GM21381 (cell line): ENCODE data around the gene HECTD1.
"Not testable (repeated sequence)": the region's sequence is repeated elsewhere in the genome, so short reads cannot be mapped to it uniquely, and the experiment has no call there.

Source experiments
- ATAC-seq: cut with Tn5 transposase; IDR thresholded peaks from one replicate; pipeline ENCODE4 v1.9.1; 2021; ENCODE audit warnings: mild to moderate bottlenecking, moderate library complexity; ENCODE audit not compliant: unreplicated experiment

The HECTD1 gene

DNA sequence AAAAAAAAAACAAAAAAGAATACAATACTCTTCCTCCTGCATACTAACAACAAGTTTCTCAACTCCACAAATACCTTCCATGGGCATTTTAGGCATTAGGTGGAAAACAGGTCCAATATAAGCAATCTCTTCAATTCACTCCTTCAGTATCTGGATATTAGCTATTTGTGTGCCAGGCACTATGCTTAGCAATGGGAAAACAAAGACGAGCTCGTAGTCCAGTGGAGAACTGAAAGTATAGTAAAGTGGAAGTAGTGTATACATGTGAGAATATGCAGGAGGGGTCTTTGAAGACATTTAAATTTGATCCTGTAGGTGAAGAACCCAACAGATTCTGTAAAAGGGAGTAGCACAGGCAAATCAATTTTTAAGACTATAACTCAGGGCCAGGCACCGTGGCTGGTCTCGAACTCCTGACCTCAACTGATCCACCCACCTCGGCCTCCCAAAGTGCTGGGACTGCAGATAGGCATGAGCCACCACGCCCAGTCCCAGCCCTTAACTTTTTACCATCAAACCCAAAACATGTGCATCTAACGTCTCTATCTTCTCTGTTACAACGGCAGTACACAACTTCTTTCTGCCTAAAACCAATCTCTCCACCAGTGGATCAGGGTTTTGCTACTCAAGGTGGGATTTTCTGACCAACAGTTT is 10.6 kb downstream of the HECTD1 start:
- ATAC-seq, result no peak

GRCh38 chr14:31194661-31195060 is 12.9 kb downstream of the HECTD1 start:
- no peak for ATAC-seq

DNA sequence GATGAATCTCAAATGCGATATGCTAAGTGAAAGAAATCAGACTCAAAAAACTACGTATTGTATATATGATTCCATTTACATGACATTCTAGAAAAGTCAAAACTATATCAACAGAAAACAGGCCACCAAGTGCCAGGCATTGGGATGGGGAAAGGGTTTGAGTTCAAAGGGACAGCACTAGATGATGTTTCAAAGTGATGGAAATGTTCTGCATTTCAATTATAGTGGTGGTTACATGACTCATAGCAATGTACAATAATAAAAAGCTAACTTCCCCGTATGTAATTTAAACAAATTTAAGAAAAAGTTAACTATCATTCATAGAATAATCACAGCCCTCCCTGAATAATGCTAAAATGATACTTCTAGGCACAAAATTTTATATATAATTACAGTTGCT is 13.5 kb downstream of the HECTD1 start:
- no peak for ATAC-seq

GRCh38 chr14:31192544-31192943 is 15.0 kb downstream of the HECTD1 start:
- not testable (repeated sequence) for ATAC-seq

GRCh38 chr14:31190717-31191263 is 16.8 kb downstream of the HECTD1 start:
- ATAC-seq, result no peak

GRCh38 chr14:31190219-31190603 is 17.4 kb downstream of the HECTD1 start:
- no peak for ATAC-seq

DNA sequence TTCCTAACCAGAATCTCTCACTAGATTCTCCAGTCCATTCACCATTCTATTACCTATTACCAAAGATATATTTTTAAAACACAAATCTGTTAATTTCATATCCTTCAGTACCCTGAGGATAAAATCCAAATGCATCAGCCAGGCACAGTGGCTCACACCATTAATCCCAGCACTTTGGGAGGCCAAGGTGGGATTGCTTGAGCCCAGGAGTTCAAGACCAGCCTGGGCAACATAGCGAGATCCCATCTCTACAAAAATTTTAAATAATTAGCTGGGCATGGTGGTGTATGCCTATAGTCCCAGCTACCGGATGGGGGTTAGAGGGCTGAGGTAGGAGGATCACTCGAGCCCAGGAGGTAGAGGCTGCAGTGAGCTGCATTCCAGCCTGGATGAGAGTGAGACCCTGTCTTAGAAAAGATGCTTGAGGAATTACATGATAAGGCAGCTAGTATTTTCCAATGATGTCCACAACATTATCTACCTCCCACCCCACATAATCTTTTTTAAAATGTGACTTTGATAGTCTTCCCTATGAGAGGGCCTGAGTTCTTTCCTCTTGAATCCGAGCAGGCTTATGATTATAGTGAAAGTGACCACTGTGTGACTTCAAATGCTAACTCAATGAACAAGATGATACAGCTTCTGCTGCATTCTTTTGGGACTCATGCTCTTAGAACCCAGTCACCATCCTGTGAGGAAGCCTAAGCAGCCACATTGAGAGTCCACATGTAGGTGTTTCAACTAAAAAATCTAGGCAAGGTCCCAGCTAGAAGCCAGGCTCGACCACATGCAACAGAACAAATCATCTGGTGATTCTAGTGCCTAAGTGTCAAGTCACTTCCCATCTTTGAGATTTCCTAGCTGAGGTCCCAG is 18.0 kb downstream of the HECTD1 start:
- no peak for ATAC-seq

GRCh38 chr14:31188744-31189143 is 18.8 kb downstream of the HECTD1 start:
- no peak for ATAC-seq

DNA sequence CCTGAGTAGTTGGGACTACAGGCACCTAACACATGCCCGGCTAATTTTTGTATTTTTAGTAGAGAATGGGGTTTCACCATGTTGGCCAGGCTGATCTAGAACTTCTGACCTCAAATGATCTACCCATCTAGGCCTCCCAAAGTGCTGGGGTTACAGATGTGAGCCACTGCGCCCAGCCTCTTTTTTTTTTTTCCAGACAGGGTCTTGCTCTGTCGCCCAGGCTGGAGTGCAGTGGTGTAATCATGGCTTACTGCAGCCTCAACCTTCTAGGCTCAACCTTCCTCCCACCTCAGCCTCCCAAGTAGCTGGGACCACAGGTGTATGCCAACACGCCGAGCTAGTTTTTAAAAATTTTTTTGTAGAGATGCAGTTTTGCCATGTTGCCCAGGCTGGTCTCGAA is 25.6 kb downstream of the HECTD1 start:
- not testable (repeated sequence) for ATAC-seq

DNA sequence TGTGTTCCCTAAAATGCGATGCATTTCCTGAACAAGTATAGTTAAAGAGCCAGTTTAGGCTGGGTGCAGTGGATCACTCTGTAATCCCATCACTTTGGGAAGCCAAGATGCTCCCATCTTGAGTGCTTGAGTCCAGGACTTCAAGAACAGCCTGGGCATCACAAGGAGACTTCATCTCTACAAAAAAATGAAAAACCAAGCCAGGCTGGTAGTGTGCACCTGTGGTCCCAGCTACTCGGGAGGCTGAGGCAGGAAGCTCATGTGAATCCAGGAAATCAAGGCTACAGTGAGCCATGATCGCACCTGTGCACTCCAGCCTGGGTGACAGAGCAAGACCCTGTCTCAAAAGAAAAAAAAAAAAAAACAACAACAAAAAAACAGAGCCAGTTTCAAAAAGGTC is 26.3 kb downstream of the HECTD1 start:
- no peak for ATAC-seq

DNA sequence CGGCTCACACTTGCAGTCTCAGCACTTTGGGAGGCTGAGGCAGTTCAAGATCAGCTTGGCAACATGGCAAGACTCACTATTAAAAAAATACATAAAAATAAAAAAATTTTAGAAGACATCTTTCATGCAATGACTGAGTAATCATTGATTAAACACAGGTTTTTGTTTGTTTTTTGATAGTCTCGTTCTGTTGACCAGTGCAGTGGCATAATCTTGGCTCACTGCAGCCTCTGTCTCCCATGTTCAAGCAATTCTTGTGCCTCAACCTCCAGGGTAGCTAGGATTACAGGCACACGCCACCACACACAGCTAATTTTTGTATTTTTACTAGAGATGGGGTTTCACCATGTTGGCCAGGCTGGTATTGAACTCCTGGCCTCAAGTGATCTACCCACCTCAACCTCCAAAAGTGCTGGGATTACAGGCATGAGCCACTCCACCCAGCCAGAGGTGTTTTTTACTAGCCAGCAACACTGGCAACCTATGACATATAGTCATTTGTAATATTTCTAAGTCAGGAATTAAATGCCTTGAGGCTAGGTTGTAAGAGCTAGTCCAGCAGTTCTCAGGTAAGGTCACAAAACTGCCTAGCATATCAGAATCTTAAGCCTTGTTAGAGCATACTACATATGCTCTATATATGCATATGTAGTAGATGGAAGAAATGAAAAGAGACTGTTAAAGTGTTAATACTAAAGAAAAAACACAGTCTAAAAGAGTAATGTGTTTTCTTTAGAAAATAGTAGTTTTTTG is 27.1 kb downstream of the HECTD1 start:
- ATAC-seq, result no peak

DNA sequence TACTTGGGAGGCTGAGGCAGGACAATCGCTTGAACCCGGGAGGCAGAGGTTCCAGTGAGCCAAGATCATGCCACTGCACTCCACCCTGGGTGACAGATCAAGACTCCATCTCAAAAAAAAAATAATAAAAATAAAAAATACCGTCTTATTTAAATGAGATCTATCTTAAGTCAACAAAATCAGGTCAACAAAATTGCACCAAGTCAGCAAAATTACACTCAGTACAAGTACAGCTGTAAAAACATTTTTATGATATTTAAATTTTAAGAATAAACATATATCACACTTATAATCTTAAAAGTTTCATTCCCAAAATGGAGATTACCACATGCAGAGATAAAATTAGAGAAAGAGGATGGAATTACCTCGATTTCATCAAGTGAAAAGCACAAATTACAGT is 33.2 kb downstream of the HECTD1 start:
- no peak for ATAC-seq

GRCh38 chr14:31173120-31173837 is 34.3 kb downstream of the HECTD1 start:
- no peak for ATAC-seq

GRCh38 chr14:31172084-31172483 is 35.5 kb downstream of the HECTD1 start:
- ATAC-seq, result no peak

DNA sequence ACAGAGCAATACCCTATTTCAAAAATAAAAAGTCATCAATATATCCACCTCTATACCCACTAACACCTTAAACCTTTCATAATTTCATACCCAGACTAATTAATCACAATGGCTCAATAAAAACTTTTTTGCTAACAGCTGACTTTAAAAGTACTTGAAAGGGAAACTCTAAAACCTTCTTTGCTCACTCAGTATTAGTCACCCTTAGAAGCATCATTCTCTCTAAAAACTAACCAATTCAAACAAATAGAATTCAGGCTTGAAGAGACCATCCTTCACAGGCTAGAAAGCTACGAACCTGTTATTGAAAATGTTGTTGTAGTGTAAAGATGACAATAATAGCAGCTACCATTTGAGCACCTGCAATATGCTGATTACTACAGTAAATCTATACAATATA is 37.2 kb downstream of the HECTD1 start:
- ATAC-seq, result no peak

- ATAC-seq, result no peak
These were observed 37.7 kb downstream of the HECTD1 start for GRCh38 chr14:31169877-31170276.

DNA sequence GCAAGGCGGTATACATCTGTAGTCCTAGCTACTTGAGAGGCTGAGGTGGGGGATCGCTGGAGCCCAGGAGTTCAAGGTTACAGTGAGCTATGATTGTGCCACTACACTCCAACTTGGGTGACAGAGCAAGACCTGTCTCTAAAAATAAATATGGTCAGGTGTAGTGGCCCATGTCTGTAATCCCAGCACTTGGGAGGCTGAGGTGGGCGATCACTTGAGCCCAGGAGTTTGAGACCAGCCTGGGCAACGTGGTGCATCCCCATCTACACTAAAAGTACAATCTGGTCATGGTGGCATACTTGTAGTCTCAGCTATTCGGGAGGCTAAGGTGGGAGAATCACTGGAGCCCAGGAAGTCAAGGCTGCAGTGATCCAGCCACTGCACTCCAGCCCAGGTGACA is 40.6 kb downstream of the HECTD1 start:
- ATAC-seq, result no peak

GRCh38 chr14:31166271-31166561 is 41.4 kb downstream of the HECTD1 start:
- no peak for ATAC-seq

- no peak for ATAC-seq
These were observed 43.5 kb downstream of the HECTD1 start for GRCh38 chr14:31164115-31164514.

DNA sequence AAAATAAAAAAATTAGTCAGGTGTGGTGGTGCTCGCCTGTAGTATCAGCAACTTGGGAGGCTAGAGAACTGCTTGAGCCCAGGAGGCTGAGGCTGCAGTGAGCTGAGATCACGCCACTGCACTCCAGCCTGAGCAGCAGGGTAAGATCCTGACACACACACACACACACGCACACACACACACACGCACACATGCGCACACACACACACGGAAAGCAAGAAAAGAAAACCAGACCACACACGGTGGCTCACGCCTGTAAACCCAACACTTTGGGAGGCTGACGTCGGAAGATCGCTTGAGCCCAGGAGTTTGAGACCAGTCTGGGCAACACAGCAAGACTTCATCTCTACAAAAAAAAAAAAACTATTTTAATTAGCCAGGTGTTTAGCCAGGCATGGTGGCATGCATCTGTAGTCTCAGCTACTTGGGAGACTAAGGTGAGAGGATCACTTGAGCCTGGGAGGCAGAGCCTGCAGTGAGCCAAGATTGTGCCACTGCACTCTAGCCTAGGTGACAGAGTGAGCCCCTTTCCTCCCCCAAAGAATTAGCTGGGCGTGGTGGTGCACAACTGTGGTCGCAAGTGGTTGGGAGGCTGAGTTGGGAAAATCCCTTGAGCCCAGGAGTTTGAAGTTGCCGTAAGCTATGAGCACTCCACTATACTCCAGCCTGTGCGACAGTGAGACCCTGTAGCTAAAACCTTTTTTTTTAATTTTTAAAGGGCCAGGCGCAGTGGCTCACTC is 44.5 kb downstream of the HECTD1 start:
- no peak for ATAC-seq
